Erythroblast (primary cell): ENCODE measurements around the gene NSUN4.

Experiments used
- DNase-seq, 2 experiments: peaks; one replicate each; lab custom pipeline; 2025; lab: John Stamatoyannopoulos, UW
- GATA1 ChIP-seq: IDR thresholded peaks from 2 replicates; pipeline ENCODE4 v1.6.1; 2011; ENCODE audit warnings: low read depth, mild to moderate bottlenecking, control low read depth, low read length, moderate library complexity
- POLR2A ChIP-seq: IDR thresholded peaks from 2 replicates; pipeline ENCODE4 v1.6.1; 2011; ENCODE audit warnings: mild to moderate bottlenecking, low read length

The NSUN4 gene

DNA sequence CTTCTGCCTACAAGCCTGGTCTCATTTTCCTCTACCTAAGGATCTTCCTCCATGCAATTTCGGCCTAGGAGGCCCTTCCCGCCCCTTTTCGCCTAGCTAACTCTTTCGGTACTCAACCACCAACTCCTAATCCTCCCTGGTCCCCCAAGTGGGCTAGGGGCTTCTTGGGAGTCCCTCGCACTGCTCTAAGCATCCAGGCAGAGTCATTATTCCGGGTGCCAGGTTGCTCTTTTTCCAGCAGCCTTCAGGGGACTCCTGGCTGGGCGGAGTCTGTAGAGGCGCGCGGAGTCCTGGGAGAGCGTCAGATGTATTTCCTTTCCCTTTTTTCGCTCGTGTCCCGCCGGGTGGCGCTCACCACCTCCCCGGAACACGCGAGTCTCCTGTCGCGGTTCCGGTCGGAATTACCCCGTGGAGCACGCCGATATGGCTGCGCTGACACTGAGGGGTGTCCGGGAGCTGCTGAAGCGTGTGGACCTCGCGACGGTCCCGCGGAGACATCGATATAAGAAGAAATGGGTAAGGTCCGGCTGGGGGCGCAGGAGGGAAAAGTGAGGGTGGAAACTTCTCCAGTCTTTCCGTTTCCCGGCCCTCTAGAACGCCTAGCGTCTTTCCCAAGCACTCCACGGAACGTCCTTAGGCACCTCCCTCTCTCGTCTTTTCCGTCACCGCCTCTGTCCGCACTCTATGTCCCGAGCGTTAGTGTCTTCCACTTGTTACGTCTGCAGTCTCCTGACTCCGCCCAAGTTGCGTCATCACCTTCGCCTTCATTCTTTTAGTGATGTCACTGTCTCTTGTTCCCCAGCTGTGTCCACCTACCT is at the start of gene NSUN4:
Gene NSUN4, plus strand, starts transcription at position 404 of the 818 bp plus-strand sequence. Its CDS starts 20 bp downstream, at position 424.
- TF ChIP-seq POLR2A (peak; percentile 96), GATA1 (no peak)
- peak; percentile 95 to 96 for DNase-seq

DNA sequence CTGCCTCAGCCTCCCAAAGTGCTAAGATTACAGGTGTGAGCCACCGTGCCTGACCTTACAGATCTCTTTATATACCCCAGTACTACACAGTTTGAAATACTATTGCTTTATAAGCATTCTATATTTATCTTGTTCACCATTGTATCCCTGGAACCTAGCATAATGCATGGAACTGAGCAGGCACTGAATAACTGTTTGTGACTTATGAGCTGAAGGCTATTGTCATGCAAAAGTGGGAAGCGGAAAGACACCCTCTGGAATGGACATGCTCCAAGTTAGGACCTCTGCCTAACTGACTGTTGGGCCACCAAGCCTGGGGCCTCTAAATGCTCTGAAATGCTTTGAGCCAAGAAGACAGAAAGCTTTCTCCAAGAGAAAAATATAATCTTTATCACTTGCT is 45.3 kb upstream of the NSUN4 start:
- DNase-seq = no peak
- no peak for TF ChIP-seq GATA1
- TF ChIP-seq POLR2A = no peak

DNA sequence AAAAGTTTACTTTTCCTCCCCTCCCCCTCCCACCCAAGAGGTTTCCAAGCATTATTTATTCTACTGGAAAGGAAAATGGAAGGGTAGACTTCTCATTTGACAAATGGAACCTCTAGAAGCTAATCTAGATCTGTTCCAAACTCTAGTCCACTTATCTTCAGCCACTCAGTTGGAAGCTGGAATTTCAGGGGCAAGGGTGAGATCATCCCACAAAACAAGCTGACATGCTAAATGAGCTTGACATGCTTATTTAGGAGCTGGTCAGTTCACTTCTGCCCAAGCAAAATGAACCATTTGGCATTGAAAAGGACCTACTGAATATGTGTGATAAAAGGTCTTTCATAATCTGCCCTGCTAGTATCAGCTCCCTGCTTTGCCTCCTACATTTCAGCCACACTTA is 42.2 kb upstream of the NSUN4 start:
- DNase-seq = peak in 1 of 2 experiments; percentile 25
- TF ChIP-seq POLR2A = no peak
- TF ChIP-seq GATA1 = no peak

DNA sequence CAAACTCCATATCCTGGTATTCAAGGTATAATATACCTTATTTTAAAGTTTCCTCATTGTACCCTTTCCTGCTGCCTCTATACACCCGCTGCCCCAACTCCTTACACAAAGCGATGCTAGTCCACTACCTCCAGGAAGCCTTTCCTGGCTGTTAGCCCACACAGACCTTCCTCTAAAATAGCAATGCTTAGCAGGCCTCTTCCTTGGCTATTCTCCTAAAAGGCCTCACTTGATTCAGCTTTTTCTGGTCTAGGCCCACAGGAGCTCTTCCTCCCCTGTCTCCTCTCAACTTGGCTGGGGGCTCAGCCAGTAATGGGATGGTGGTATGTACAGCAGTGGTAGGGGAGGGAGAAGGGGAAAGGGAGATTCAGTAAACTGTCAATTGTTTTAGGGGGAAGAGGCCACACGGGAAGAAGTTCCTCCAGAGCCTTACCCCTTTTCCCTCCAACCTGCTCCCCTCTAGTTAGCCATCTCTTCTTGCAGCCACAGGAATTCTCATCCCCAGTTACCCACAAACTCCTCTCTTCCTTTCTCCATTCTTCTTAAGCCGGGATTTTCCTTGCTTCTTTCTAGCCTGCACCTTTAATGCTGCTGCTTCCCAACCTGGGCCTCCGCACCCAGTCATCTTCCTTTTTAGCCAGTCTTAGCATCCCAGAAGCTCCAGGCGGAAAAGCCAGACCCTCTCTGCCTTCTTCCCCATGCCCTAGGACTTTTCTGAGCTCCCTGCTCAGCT is 39.8 kb upstream of the NSUN4 start:
- no peak for TF ChIP-seq POLR2A
- TF ChIP-seq GATA1 = no peak
- DNase-seq = no peak

DNA sequence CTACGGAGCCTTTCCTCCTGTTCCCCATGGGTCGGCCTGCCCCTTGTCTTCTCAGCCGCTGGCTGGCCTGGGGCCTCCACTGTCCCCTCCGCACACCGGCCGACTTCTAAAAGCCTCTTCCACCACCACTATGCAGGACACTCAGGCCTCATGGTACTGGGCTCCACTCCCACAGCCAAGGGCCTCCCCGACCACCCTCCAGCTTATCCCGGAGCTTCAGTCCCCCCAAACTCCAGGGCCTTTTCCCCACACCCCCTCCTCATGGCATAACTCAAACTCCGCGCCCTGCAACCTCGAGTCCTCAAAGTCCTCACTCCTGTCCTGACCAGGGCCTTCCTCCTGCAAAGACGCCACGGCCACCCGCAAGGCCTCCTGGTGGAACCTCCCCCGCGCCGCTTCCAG is 39.2 kb upstream of the NSUN4 start:
- TF ChIP-seq POLR2A (no peak), GATA1 (no peak)
- DNase-seq = no peak

DNA sequence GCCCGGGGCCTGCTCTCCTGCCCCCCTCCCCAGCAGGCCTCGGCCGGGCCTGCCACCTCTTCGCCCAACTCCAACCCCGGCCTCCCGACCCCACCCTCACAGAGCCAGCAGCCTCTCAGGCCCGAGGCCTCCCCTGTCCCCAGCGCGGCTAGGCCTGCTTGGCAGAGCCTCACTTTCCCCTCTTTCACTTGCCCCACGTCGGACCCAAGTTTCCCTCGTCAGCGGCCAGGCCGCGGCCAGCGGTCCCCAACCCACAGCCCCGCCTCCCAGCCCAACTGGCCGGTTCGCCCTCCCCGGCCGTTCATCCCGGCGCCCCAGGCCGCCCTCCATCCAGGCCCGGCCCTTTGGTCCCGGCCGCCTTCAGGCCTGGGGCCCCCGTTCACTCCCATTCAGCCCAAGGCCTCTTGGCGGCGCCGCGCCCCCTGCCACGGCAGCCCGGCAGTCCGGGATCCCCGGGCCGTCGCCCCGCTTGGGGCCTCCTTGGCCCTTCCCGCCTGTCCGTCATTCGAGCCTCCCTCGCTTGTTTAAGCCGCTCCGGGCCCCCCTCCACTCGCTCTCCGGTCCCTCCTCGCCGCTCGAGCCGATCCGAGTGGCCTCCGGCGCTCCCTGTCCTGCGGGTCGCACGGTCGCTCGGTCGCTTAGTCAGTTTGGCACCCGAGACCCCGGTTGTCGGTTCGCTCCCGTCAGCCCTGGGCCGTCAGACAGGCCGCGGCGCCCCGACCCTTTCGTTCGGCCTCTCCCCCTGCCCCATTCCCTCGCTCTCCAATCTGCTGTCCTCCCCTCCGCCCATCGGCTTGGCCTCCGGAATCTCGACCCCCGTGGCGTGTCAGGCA is 38.6 kb upstream of the NSUN4 start:
- TF ChIP-seq GATA1 (no peak), POLR2A (peak; percentile 38)
- DNase-seq = peak; percentile 84 to 86

DNA sequence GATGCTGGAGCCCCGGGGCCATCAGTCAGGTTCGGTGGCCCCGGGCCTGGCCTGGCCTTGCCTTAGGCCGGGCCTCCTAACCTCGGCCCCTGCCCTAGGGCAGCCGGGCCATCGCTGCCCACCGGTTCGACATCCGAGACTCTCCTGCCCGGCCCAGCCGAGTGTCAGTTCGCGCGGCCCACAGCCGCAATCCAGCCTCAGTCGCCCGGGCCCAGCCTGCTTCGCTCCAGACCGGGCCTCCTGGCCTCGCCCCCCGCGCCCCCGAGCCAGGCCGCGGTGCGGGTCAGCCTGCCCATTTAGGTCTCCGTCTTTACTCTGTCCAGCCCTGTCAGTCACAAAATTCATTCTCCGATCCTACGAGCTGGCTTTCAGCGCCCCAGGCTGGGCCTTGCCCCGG is 38.0 kb upstream of the NSUN4 start:
- TF ChIP-seq GATA1 (no peak), POLR2A (no peak)
- peak; percentile 75 to 83 for DNase-seq

DNA sequence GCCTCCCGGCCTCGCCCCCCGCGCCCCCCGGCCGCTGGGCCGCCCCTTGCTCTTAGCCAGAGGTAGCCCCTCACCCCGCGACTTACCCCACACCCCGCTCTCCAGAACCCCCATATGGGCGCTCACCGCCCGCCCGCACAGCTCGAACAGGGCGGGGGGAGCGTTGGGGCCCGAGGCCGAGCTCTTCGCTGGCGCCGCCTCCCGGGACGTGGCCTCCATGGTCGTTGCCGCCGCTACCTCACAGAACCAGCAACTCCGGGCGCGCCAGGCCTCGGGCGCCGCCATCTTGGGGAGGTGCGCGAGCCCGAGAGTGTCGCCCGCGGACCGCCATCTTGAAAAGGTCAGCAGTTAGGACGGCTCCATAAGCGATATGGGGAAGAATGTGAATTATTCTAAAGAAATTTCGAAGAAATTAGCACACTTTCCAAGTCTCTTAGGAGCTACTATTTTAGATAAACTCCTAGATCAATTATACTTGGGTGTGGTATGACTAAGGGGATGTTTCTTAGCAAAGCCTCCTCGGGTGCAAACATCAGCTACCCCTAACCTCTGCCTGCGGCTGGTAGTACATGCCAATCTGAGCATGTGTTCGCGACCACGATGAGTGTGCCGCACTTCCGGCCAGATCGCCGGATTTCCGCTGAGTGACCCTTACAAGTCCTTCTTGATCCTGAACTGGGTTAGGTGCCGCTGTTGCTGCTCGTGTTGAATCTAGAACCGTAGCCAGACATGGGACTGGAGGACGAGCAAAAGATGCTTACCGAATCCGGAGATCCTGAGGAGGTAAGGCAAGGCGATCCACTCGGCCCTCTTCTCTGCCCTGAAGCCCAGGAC is 37.4 kb upstream of the NSUN4 start, which contains the start of the genes LRRC41 and UQCRH:
Gene LRRC41, minus strand, starts transcription at position 579 of the 834 bp plus-strand sequence. Its CDS starts 294 bp downstream, at position 285.
Gene UQCRH, plus strand, starts transcription at position 661 of the 834 bp plus-strand sequence. Its CDS starts 69 bp downstream, at position 730.
- TF ChIP-seq POLR2A (peak; percentile 83), GATA1 (no peak)
- peak; percentile 98 to 99 for DNase-seq

DNA sequence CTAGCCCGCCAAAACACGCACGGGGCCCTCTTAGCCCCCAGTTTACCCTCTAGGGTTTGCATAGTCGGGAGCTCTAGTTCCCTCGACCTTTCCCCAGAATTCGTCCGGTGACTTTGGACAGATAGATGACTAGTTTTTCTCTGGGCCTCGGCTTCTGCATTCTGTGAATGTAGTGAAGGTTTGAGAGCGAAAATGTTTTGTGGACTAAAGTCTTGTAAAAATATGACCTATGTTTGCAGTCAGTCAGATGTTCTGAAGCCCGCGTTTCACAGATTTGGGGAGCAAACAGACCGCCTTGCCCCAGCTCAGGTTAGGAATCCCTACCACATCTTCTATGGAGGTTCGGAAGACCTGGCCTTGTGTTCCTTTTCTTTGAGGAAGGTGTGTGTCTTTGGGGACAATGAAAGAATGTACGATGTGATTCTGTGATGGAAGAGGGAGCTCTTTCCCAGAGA is 36.7 kb upstream of the NSUN4 start:
- peak; percentile 43 for TF ChIP-seq POLR2A
- no peak for TF ChIP-seq GATA1
- DNase-seq = peak in 1 of 2 experiments; percentile 62

DNA sequence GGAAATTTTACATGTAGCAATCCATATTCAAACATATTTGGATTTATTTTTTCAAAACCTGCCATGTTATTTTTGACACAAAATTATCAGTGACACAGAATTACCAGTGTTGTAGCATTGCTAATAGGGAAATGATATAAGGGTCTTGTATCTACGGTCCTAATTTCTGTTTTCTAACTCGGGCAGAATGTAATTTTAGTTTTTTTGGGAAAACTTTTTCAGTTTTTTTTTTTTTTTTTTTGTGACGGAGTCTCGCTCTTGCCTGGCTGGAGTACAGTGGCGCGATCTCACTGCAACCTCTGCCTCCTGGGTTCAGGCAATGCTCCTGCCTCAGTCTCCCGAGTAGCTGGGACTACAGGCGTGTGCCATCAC is 34.5 kb upstream of the NSUN4 start:
- no peak for TF ChIP-seq POLR2A
- no peak for DNase-seq

DNA sequence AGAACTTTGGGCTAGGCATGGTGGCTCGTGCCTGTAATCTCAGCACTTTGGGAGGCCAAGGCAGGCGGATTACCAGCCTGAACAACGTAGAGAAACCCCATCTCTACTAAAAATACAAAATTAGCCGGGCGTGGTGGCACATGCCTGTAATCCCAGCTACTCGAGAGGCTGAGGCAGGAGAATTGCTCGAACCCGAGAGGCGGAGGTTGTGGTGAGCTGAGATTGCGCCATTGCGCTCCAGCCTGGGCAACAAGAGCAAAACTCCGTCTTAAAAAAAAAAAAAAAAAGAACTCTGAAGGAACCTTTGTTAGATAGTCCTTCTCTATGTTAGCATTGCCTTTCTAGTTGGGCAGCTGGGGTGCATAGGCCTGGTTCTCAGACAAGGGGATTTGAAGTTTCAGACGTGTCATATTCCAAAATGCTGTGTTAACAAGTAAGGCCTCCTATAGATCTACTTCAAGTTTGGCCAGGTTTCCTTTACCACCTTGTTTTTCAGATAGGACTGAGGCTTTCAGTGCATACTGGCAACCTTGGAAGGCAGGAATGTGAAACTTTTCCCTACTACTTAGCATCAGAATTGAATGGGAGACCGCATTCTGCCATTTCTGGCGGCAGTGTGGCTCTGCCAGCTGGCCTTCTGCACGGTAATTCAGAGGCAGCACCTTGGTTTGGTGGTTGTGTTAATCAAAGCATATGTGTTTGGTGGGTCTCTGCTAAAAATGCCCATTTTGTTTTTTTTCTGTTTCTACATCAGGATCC is 31.0 kb upstream of the NSUN4 start:
- no peak for DNase-seq
- no peak for TF ChIP-seq POLR2A
- no peak for TF ChIP-seq GATA1

DNA sequence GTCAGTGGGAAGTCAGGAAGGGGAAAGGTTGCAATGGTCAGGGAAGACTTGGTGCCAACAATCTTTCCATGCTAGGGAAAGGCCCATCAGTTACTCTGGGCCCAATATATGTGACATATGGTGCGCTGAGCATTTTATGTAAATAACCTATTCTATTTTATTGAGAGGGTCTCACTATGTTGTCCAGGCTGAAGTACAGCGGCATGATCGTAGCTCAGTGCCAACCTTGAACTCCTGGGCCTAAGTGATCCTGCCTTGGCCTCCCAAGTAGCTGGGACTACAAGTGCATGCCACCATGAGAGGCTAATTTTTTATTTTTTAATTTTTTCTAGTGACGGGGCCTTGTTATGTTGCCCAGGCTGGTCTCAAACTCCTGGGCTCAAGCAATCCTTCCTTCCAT is 30.3 kb upstream of the NSUN4 start:
- TF ChIP-seq GATA1 (no peak), POLR2A (no peak)
- no peak for DNase-seq
